Fibroblast of the aortic adventitia (primary cell): Measurements from ENCODE around the gene OR13C3. TPM values are rescaled to one million over a fixed set of nuclear protein-coding genes. Genes with fewer than 3 reads are reported as not detected.

Source experiments
- DNase-seq: peaks from one replicate; pipeline ENCODE4 v3.0.0-alpha.2; 2010; ENCODE audit warnings: low read depth
- H3K4me3 ChIP-seq: 2 replicates; pipeline ENCODE4 v1.5.1; 2011; ENCODE audit warnings: low read depth, mild to moderate bottlenecking, control low read depth, low read length, moderate library complexity
- CTCF ChIP-seq: IDR thresholded peaks from 2 replicates; pipeline ENCODE4 v1.5.1; 2011; ENCODE audit warnings: mild to moderate bottlenecking, low read length, control low read depth, inconsistent platforms; ENCODE audit not compliant: insufficient read depth
- total RNA-seq: library from RNA; depleted of rRNA; stranded (reverse); fragments of >200 nt; gene quantifications from 2 replicates; pipeline ENCODE4 v1.2.3, GENCODE V29; 2012; ENCODE audit warnings: low replicate concordance

Gene OR13C3
- total RNA-seq, 1 donor: not detected

GRCh38 chr9:104514901-104515300 is 21.8 kb downstream of the OR13C3 start:
- DNase-seq: no peak

GRCh38 chr9:104506565-104506964 is 30.1 kb downstream of the OR13C3 start:
- H3K4me3 ChIP-seq: no peak overlapping the region
- TF ChIP-seq CTCF: no peak
- DNase-seq: no peak

More at GRCh38 chr9:104514901-104515300, 21.8 kb downstream of the OR13C3 start:
- no peak overlapping the region for H3K4me3 ChIP-seq
- no peak for TF ChIP-seq CTCF

DNA sequence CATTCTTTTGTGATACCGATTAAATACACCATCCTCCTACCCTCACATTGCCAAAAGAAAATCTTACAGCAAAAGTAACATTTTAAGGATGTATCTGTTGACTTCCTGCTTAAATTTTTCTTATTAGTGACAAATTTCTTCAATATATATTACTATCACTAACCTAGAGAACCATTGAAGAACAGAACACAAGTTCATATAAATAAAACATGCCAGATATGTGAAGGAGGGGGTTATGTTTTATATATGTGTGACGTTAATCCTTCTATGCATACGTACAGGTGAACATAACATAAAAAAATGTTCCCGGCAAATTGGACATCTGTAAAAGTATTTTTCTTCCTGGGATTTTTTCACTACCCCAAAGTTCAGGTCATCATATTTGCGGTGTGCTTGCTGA is 32.7 kb downstream of the OR13C3 start, which contains the start of gene OR13F1:
TSS of gene OR13F1 (plus strand) at position 301 of the 400 bp plus-strand sequence. CDS start at position 301, 0 bp downstream.
- DNase-seq: no peak
- TF ChIP-seq CTCF: no peak
- H3K4me3 ChIP-seq: no peak within 1 kb of the TSS

- H3K4me3 ChIP-seq: no peak overlapping the region
- TF ChIP-seq CTCF: no peak
- no peak for DNase-seq
Measured at GRCh38 chr9:104503440-104503839, 33.2 kb downstream of the OR13C3 start.

DNA sequence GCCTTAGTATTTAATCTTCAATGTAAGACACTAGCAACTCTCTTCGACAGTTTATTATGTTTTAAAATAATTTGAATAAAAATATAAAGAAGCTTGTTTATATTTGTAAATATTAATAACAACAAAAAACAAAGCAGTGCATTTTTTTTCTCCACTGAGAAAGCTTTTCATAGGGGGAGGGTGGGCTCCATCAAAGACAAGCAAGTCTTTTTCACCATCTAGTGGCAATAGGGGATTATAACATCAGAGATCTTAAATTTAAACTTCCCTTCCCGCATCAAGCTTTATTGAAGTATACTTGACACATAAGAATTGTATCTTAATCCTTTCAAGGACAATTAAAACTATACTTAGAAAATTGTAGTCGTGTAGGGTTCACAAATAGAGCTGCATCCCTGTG is 41.8 kb downstream of the OR13C3 start:
- DNase-seq: peak; percentile 3
- no peak overlapping the region for H3K4me3 ChIP-seq

More for the DNA sequence above, 41.8 kb downstream of the OR13C3 start:
- TF ChIP-seq CTCF: peak; percentile 22

Other genes with a start within 250 kb of the OR13C3 start
- gene OR13F1, start 32.6 kb downstream of the OR13C3 start, total RNA-seq: not detected in 2 replicates
- not detected in 2 replicates for gene OR13C4, start 9.6 kb downstream of the OR13C3 start, total RNA-seq
- not detected in 2 replicates for gene OR13C8, start 32.3 kb upstream of the OR13C3 start, total RNA-seq
- gene OR13C5, start 62.6 kb upstream of the OR13C3 start, total RNA-seq: not detected in 2 replicates
- not detected in 2 replicates for gene OR13C2, start 68.8 kb upstream of the OR13C3 start, total RNA-seq
- not detected in 2 replicates for gene OR13C9, start 81.3 kb upstream of the OR13C3 start, total RNA-seq
- not detected in 2 replicates for gene OR13D1, start 157.7 kb upstream of the OR13C3 start, total RNA-seq
- gene NIPSNAP3A, start 210.8 kb upstream of the OR13C3 start, total RNA-seq: 52.9 and 56.6 TPM in 2 replicates
- gene NIPSNAP3B, start 227.3 kb upstream of the OR13C3 start, total RNA-seq: 0.72 TPM in 1 of 2 replicates, not detected in the other